PFSK-1 (cell line): ENCODE data around the gene TTLL11.

Source experiments
- POLR2AphosphoS5 ChIP-seq: IDR thresholded peaks from 2 replicates; pipeline ENCODE4 v1.6.1; 2012; ENCODE audit warnings: low read depth, mild to moderate bottlenecking, control low read depth, low read length, moderate library complexity
- SIN3A ChIP-seq: IDR thresholded peaks from 2 replicates; pipeline ENCODE4 v1.6.1; 2012; ENCODE audit warnings: mild to moderate bottlenecking, low read length, moderate library complexity, borderline replicate concordance; ENCODE audit not compliant: insufficient read depth
- TAF1 ChIP-seq: IDR thresholded peaks from 2 replicates; pipeline ENCODE4 v1.6.1; 2012; ENCODE audit warnings: low read length, control low read depth, borderline replicate concordance; ENCODE audit not compliant: insufficient read depth
- TF ChIP-seq, protein P1 (sequence below), 2 experiments: IDR thresholded peaks; 2 replicates each; pipeline versions ENCODE4 v1.6.1 to v1.8.0; 2011 to 2012; ENCODE audit warnings: low read depth in 2 of 2, low read length in 2 of 2, control low read depth in 1 of 2, inconsistent platforms in 1 of 2, mild to moderate bottlenecking in 1 of 2, moderate library complexity in 1 of 2; ENCODE audit not compliant: insufficient read depth in 1 of 2

- TF ChIP-seq POLR2AphosphoS5 (no peak), TAF1 (no peak), SIN3A (no peak)
- TF ChIP-seq, protein P1, sequence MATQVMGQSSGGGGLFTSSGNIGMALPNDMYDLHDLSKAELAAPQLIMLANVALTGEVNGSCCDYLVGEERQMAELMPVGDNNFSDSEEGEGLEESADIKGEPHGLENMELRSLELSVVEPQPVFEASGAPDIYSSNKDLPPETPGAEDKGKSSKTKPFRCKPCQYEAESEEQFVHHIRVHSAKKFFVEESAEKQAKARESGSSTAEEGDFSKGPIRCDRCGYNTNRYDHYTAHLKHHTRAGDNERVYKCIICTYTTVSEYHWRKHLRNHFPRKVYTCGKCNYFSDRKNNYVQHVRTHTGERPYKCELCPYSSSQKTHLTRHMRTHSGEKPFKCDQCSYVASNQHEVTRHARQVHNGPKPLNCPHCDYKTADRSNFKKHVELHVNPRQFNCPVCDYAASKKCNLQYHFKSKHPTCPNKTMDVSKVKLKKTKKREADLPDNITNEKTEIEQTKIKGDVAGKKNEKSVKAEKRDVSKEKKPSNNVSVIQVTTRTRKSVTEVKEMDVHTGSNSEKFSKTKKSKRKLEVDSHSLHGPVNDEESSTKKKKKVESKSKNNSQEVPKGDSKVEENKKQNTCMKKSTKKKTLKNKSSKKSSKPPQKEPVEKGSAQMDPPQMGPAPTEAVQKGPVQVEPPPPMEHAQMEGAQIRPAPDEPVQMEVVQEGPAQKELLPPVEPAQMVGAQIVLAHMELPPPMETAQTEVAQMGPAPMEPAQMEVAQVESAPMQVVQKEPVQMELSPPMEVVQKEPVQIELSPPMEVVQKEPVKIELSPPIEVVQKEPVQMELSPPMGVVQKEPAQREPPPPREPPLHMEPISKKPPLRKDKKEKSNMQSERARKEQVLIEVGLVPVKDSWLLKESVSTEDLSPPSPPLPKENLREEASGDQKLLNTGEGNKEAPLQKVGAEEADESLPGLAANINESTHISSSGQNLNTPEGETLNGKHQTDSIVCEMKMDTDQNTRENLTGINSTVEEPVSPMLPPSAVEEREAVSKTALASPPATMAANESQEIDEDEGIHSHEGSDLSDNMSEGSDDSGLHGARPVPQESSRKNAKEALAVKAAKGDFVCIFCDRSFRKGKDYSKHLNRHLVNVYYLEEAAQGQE (IDR thresholded peaks at IDR 0.05; ENCODE audit: insufficient read depth in 1 of 2, low read depth in 2 of 2, low read length in 2 of 2) = no peak
Measured at GRCh38 chr9:121927081-121927480, 166.0 kb downstream of the TTLL11 start.
